IgD-negative memory B cell (primary cell): ENCODE measurements around the gene ANKRD9. TPM values are rescaled to one million over a fixed set of nuclear protein-coding genes. Genes with fewer than 3 reads are reported as not detected.
"Not testable (repeated sequence)": the region's sequence is repeated elsewhere in the genome, so short reads cannot be mapped to it uniquely, and the experiment has no call there.

Experiments
- H3K27ac Mint-ChIP-seq, 3 donors: one replicate each; pipeline ENCODE4 v1.8.0; 2020 to 2022; ENCODE audit warnings: mild to moderate bottlenecking in 3 of 3, mixed read lengths in 3 of 3, moderate library complexity in 1 of 3
- H3K27me3 Mint-ChIP-seq: one replicate; pipeline ENCODE4 v1.8.0; 2021; ENCODE audit warnings: mixed read lengths
- H3K36me3 Mint-ChIP-seq: one replicate; pipeline ENCODE4 v1.8.0; 2020; ENCODE audit warnings: mild to moderate bottlenecking, mixed read lengths
- H3K4me1 Mint-ChIP-seq, 3 donors: one replicate each; pipeline ENCODE4 v1.8.0; 2020 to 2022; ENCODE audit warnings: mixed read lengths in 3 of 3, mild to moderate bottlenecking in 1 of 3
- H3K4me3 Mint-ChIP-seq, 4 donors: one replicate each; pipeline ENCODE4 v1.8.0; 2020 to 2022; ENCODE audit warnings: mild to moderate bottlenecking in 4 of 4, mixed read lengths in 4 of 4, moderate library complexity in 3 of 4
- H3K9me3 Mint-ChIP-seq, 3 donors: one replicate each; pipeline ENCODE4 v1.8.0; 2020 to 2021; ENCODE audit warnings: mixed read lengths in 3 of 3, mild to moderate bottlenecking in 1 of 3
- polyA plus RNA-seq: library from polyadenylated mRNA; unstranded; fragments of 300-500 nt; fragmentation: Illumina TruSeq; gene quantifications from one replicate; pipeline ENCODE4 v1.2.3, GENCODE V29; 2021

ANKRD9 gene
- polyA plus RNA-seq, 1 donor from 2014 or later, result 0.93 TPM

- Mint-ChIP-seq H3K9me3 (no peaks in the 10 kb centered on the region), H3K4me3 (peak overlapping the region; percentile 46 to 83 (median 68)), H3K4me1 (peaks cover 11 to 25% (median 20%) of the 10 kb centered on the region in 3 donors), H3K27me3 (no peaks in the 10 kb centered on the region), H3K27ac (peak overlapping the region in 1 of 3 donors; percentile 73), H3K36me3 (no peaks in the 10 kb centered on the region)
Measured at GRCh38 chr14:102523569-102524450, 14.2 kb upstream of the ANKRD9 start.

GRCh38 chr14:102523200-102523568 is 13.6 kb upstream of the ANKRD9 start:
- H3K4me1 Mint-ChIP-seq, result peaks cover 11 to 25% (median 20%) of the 10 kb centered on the region in 3 donors
- H3K4me3 Mint-ChIP-seq, result peak overlapping the region; percentile 9 to 83 (median 75)
- no peaks in the 10 kb centered on the region for H3K36me3 Mint-ChIP-seq
- H3K9me3 Mint-ChIP-seq, result no peaks in the 10 kb centered on the region
- no peaks in the 10 kb centered on the region for H3K27me3 Mint-ChIP-seq
- H3K27ac Mint-ChIP-seq, result peak overlapping the region in 1 of 3 donors; percentile 73

DNA sequence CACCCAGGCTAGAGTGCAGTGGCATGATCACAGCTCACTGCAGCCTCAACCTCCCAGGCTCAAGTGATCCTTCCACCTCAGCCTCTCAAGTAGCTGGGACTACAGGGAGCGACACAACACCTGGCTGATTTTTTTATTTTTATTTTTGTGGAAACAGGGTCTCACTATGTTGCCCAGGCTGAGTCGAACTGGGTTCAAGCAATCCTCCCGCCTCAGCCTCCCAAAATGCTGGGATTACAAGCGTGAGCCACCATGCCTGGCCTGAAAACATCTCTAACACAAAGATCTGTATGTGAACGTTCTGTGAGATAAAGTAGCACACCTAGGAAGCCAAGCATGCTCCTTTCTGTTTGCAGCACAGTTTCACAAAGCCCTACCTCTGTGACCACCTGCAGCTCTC is 10.1 kb upstream of the ANKRD9 start:
- not testable (repeated sequence) for H3K27me3 Mint-ChIP-seq, H3K9me3 Mint-ChIP-seq, H3K36me3 Mint-ChIP-seq, H3K27ac Mint-ChIP-seq
- Mint-ChIP-seq H3K4me3 (peak overlapping the region in 1 of 4 donors; percentile 52), H3K4me1 (peaks cover 6 to 12% (median 10%) of the 10 kb centered on the region in 3 donors)

DNA sequence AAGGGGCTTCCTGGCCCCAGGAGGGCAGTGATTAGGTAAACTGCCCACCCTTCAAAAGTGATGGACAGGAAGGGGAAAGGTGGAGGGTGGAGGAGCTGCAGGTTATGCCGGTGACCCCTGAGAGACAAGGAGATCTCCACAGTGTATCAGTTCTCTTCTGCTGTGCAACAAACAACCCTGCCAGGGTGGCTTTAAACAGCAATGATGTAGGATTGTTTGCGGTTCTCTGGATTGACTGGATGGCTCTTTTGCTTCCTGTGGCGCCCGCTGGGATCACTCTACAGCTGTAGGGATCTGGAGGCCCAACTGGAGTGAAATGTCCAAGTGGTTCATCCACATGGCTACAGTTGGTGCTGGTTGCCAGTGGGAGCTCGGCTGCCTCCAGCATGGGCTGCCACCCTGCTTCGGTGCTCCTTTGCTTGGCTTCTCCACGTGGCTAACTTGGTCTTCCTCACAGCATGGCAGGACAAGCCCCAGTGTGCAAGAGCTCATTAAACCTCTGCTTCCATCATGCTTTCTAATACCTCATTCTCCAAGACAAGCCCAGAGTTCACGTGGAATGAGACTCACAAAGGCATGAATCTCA is 8.6 kb upstream of the ANKRD9 start:
- peaks cover 4 to 6% (median 6%) of the 10 kb centered on the region in 3 donors for H3K4me1 Mint-ChIP-seq
- H3K4me3 Mint-ChIP-seq, result peak overlapping the region; percentile 45 to 93 (median 84)
- no peaks in the 10 kb centered on the region for H3K9me3 Mint-ChIP-seq
- no peaks in the 10 kb centered on the region for H3K36me3 Mint-ChIP-seq
- peaks cover 2% of the 10 kb centered on the region for H3K27me3 Mint-ChIP-seq
- H3K27ac Mint-ChIP-seq, result peak overlapping the region; percentile 42 to 80 (median 47)

DNA sequence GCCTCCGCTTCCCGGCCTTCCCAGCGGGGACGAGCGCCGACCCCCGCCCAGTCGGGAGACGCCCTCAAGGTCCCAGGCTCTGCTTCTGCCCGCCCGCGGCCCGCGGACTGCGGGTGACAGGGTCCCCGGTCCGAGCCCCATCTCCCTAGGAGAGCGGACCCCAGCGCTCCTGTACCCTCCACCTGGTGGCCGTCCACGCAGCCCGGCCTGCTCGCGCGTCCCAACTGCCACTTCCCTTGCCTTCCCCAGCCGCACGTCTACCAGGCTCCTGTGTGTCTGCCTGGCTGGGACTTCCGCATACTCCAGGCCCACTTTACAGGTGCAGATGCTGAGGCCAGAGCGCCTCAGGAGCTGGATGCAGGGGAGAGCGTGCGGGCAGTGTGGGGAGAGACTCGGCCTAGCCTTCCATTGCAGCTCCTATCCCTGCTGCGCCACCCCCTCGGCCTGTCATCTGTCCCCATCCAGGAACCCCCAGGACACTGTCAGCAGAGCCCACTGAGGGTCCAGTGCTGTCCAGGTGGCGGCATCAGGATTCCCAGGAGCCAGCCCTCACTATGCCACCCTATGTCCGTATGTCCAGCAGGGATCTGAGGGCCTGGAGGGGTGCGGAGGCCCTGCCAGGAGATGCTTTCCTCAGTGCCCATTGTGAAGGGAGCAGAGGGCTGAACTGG is 8.0 kb upstream of the ANKRD9 start:
- peak overlapping the region; percentile 81 to 93 (median 90) for H3K4me3 Mint-ChIP-seq
- H3K4me1 Mint-ChIP-seq, result peaks cover 3 to 4% (median 3%) of the 10 kb centered on the region in 3 donors
- H3K27me3 Mint-ChIP-seq, result peaks cover 2% of the 10 kb centered on the region
- H3K27ac Mint-ChIP-seq, result peak overlapping the region in 2 of 3 donors; percentile 27 to 42
- no peaks in the 10 kb centered on the region for H3K9me3 Mint-ChIP-seq
- no peaks in the 10 kb centered on the region for H3K36me3 Mint-ChIP-seq

DNA sequence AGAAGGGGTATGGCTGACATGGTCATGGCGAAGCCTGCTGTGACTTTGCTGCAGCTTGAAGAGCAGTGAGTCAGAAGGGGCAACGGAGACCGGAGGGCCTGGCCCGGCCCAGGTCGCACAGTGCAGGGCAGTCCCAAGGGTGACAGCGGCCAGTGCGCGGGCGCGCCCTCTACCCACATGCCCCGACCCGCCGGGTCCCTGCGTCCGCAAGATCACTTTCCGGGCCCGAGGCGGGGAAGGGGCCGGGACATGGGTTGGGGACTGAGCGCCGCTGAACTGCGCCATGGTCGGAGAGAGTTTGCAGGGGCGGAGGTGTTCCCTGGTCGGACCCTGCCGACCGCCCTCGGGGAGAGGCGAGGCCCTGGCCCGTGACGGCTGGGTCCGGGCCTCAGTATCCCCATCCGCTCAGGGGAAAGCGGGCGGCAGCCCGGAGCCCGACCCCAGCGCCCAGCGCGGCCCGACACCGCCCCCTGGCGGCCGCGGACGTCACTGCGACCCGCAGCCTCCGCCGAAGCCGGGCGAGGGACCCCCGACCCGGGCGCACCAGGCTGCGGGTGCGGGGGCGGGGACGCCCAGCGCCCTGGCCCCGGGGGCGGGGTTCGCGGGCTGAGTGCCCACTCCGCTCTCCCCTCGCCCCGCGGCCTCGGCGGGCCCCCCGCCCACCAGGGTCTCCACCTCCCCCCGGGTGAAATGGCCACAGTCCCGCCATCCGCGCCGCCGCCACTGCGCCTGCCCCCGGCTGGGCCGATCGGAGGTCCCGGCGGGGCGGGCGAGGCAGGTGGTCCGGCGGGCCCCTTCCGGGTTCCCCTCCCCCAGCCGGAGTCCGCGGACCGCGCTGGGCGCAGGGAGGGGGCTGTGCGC is 7.2 kb upstream of the ANKRD9 start:
- H3K9me3 Mint-ChIP-seq, result no peaks in the 10 kb centered on the region

DNA sequence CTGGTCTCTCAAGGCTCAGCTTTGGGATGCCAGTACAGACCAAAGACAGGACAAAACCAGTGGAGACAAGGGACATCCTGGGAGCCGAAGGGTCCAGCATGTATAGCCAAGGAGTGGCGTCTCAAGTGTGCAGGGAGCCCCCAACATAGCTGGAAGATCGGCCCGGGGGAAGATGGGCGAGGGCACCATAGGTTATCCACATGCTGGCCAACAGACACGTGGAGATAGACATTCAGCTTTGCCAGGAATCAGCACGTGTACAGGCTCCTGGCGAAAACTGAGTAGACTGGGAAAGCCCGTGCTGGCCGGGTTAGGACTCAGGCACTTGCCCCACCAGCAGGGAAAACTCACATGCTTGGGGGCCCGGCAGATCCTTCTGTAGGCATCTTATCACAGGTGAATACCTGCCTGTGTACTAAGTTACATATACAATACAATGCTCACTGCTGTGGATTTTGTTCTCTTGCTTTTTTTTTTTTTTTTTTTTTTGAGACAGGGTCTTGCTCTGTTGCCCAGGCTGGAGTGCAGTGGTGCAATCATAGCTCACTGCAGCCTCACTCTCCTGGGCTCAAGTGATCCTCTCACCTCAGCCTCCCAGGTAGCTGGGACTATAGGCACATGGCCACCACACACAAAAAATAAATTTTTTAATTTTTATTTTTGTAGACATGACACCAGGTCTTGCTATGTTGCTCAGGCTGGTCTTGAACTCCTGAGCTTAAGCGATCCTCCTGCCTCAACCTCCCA is 5.6 kb upstream of the ANKRD9 start:
- Mint-ChIP-seq H3K4me3 (peak overlapping the region in 2 of 4 donors; percentile 32 to 54), H3K9me3 (no peaks in the 10 kb centered on the region), H3K36me3 (no peaks in the 10 kb centered on the region), H3K27me3 (peaks cover 2% of the 10 kb centered on the region), H3K4me1 (peaks cover 5 to 8% (median 7%) of the 10 kb centered on the region in 3 donors), H3K27ac (peak overlapping the region in 1 of 3 donors; percentile 21)

More for the DNA sequence above, 7.2 kb upstream of the ANKRD9 start:
- Mint-ChIP-seq H3K4me3 (peak overlapping the region; percentile 82 to 94 (median 91)), H3K4me1 (peaks cover 3 to 4% (median 3%) of the 10 kb centered on the region in 3 donors), H3K27me3 (peaks cover 2% of the 10 kb centered on the region), H3K27ac (peak overlapping the region in 2 of 3 donors; percentile 46 to 94), H3K36me3 (no peaks in the 10 kb centered on the region)

DNA sequence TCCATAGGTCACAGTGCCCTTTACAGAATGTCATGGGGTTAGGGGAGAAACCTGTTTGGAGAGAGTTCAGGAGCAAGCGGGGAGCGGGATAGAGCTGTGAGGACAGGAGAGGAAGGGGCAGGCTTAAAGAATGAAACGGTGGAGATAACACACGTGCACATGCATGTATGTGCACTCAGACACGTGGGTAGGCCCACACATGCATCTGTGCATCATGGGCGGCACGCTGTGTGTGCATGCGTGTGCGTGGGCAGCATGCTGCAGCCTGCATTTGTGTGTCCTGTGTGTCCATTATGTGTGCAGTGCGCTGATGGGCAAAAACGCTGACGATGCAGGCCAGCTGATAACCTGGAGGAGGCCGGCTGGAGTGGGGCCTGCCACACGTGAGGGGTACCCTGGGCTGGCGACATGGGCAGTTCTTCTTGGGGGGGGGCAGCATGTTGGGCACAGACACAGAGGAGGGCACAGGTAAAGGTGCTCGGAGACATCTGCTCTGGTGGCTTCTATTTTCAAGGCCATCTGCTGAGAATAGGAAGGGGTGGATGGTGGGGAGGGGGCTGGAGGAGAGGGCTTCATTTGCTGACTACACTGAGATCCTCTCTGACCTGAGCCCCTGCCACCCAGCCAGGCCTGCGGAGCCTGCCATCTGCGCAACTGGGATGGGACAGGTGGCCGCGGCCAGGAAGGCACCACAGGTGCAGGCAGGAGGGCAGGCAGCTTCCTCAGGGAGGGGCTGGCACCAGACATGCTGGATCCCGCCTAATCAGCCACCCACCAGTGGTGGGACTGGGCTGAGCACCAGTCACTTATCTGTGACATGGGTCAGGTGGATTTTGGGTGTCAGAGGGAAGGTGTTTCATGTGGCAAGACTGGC is 4.6 kb upstream of the ANKRD9 start:
- peak overlapping the region in 1 of 3 donors; percentile 21 for H3K27ac Mint-ChIP-seq
- H3K36me3 Mint-ChIP-seq, result no peaks in the 10 kb centered on the region
- H3K4me3 Mint-ChIP-seq, result peak overlapping the region in 2 of 4 donors; percentile 38 to 54
- peaks cover 2% of the 10 kb centered on the region for H3K27me3 Mint-ChIP-seq
- no peaks in the 10 kb centered on the region for H3K9me3 Mint-ChIP-seq
- peaks cover 5 to 9% (median 7%) of the 10 kb centered on the region in 3 donors for H3K4me1 Mint-ChIP-seq

DNA sequence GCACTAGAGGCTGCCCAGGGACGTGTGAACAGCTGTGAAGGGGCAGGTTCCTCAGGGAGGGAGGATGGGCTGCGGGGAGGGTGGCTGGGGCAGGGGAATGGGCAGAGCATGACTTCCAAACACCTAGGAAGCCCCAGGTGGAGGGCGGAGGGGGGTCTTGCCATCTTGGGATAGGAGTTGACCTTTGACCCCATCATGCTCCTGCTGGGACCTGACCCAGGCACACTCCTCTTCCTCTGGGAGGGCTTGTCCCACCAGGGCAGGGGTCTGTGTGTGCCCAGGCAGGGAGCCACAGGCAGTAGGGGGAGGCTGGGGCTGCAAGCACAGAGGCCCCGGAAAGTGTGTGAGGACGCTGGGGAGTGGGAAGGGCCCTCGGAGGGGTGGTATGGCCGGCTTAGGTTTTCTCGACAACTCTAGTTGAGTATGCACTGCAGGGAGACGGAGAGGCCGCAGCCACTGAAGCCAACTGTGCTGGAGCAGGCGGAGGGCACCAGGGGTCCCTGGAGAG is 3.3 kb upstream of the ANKRD9 start:
- Mint-ChIP-seq H3K9me3 (no peaks in the 10 kb centered on the region), H3K36me3 (peaks cover 2% of the 10 kb centered on the region), H3K27ac (peak overlapping the region in 1 of 3 donors; percentile 74), H3K4me3 (peak overlapping the region in 1 of 4 donors; percentile 80), H3K4me1 (peaks cover 5 to 9% (median 7%) of the 10 kb centered on the region in 3 donors), H3K27me3 (peaks cover 2% of the 10 kb centered on the region)

- Mint-ChIP-seq H3K9me3 (no peaks in the 10 kb centered on the region), H3K4me3 (peak overlapping the region in 3 of 4 donors; percentile 32 to 79 (median 79)), H3K27ac (no peak overlapping the region), H3K4me1 (peaks cover 6 to 9% (median 7%) of the 10 kb centered on the region in 3 donors), H3K27me3 (no peaks in the 10 kb centered on the region), H3K36me3 (peaks cover 2% of the 10 kb centered on the region)
Measured at GRCh38 chr14:102511538-102511937, 2.0 kb upstream of the ANKRD9 start.

DNA sequence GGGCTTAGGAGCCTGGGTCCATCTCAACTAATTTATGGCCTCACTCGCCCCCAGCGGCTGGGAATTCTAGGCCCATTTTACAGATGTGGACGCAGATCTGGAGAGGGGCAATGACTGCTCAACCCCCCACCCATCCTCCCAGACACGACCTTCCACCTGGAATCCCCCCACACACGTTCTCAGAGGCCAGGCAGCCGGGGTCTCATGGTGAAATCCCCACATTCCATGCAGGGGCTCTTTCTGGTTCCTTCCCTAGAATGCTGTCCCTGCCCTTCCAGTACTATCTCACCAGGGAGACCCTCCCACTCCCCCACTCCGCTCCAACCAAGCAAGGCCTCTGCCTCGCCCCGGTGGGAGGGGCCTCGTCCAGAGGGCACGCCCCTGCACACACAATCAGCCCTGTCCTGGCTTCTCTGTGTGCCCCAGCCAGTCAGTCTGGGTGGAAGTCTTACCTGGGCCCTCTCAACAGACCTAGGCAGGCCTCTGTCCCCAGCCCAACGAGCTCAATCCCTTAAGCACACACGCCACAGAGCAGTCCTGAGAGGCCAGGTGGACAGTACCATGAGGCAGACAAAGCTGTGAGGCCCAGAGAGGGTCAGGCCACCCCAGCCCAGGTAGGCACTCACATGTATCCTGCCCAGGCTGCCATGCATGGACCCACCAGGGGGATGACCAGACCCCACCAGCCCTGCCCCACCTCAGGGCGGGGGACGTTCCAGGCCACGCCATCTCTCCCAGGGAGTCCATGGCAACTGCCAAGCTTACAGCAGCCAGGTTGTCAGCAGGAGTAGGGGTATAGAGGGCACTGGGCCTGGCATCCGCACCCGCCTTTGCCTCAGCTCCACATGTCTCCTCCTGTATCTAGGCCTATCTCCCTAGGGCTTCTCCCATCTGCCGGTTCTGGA is 1.3 kb upstream of the ANKRD9 start:
- H3K27me3 Mint-ChIP-seq, result no peaks in the 10 kb centered on the region
- H3K36me3 Mint-ChIP-seq, result peaks cover 2% of the 10 kb centered on the region
- peaks cover 4 to 6% (median 6%) of the 10 kb centered on the region in 3 donors for H3K4me1 Mint-ChIP-seq
- no peaks in the 10 kb centered on the region for H3K9me3 Mint-ChIP-seq
- peak overlapping the region; percentile 63 to 89 (median 71) for H3K27ac Mint-ChIP-seq
- peak overlapping the region; percentile 45 to 92 (median 87) for H3K4me3 Mint-ChIP-seq
